GOT3 (cell line): ENCODE measurements around the gene TMEM219.

Source experiments
- DNase-seq: peaks from one replicate; lab custom pipeline; 2025; ENCODE audit warnings: mixed read lengths; lab: John Stamatoyannopoulos, UW

TMEM219 gene

DNA sequence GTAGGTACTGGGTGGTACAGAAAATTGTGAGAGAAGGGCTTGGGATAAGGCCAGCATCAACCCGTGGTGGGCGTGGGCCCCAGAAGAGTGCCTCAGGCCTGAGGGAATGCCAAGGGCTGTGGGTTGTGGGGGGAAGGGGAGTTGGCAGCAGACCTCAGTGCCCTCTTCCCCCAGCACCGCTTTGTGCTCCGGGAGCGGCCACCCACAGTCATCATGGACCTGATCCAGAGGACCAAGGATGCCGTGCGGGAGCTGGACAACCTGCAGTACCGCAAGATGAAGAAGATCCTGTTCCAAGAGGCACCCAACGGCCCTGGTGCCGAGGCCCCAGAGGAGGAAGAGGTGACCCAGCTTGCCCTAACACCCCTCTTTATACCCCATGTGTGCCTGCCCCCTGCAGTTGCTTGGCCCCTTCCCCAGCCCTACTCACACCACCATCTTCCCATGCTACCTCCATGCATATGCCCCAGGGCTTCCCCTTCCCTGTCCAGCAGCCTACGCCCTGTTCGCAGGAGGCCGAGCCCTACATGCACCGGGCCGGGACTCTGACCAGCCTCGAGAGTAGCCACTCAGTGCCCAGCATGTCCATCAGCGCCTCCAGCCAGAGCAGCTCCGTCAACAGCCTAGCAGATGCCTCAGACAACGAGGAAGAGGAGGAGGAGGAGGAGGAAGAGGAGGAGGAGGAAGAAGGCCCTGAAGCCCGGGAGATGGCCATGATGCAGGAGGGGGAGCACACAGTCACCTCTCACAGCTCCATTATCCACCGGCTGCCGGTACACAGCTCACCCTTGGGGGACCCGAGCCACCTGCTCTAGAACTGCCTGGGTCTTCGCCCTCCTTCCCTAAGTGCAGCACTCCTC lies 20.9 kb downstream of the TMEM219 start:
- no peak for DNase-seq

DNA sequence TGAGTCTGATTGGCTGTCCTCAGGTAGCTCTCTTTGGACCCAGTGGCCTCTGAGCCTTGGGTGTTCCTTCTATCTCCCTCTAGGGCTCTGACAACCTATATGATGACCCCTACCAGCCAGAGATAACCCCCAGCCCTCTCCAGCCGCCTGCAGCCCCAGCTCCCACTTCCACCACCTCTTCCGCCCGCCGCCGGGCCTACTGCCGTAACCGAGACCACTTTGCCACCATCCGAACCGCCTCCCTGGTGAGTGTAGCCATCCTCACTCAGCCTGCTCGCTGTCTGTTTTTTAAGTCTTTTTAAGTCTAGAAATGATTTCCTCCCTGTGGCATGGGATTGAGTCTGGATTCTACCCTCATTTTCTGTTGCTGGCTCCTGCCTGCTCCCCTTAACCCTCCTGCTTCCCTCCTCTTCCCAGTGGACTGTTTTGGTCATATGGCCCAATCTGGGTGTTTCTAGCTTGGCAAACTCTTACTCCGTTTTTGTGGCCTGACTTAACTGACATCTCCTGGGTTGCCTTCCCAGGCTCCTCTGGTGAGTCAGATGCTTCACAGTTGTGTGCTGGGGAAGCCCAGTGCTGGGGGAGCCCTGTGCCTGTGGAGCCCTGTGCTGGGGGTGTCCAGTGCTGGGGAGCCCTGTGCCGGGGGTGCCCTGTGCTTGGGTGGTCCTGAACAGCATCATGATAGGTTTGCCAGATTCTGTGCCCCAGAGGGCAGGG lies 21.7 kb downstream of the TMEM219 start:
- DNase-seq: no peak

DNA sequence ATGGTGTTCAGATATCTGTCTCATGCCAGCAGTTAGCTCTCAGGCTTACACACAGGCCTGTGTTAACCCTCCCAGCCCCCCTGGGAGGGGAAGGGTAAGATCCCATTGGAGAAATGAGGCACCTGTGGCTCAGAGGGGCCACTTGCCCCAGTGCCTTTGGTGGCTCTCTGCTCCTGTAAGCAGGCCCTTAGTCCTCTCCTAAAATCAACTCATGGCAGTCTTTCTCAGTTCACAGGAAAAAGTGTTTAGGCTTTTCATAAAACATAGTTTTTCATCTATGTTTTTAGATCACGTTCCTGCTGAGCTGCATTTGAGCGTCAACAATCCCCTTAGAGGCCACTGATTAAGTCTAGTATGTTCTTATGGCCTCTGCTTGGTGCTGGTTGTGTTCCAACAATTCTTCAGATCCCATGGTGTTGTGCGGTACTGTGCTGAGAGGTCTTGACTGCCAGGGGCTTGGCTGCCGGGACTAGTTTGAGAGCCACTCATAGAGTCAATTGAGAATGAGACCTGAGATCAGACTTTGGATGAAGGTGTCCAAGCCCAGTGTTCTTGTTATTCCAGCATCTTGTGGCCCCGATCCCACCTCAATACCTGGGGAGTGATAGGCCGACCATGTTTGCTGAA lies 22.4 kb downstream of the TMEM219 start:
- DNase-seq: no peak

DNA sequence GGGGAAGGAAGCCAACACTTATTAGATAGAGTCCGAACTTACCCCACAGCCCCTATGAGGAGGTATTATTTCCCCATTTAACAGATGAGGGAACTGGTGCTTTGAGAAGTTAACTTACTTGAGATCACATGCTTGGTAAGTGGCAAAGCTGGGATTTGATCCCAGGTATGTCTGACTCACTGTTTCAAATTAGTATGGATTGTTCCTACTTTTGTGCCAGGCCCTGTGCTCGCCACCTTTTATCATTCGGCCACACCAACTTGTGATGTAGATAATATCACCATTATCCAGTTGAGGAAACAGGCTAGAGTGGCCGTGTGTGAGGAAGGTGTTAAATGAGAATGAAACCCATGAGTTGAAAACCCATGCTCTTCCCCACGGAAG lies 22.9 kb downstream of the TMEM219 start:
- DNase-seq: no peak

DNA sequence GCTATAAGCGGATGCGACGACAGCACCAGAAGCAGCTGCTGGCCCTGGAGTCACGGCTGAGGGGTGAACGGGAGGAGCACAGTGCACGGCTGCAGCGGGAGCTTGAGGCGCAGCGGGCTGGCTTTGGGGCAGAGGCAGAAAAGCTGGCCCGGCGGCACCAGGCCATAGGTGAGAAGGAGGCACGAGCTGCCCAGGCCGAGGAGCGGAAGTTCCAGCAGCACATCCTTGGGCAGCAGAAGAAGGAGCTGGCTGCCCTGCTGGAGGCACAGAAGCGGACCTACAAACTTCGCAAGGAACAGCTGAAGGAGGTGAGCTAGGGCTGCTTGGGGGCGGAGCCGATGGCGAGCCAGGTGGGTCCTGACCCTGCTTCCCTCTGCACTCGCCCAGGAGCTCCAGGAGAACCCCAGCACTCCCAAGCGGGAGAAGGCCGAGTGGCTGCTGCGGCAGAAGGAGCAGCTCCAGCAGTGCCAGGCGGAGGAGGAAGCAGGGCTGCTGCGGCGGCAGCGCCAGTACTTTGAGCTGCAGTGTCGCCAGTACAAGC lies 23.5 kb downstream of the TMEM219 start:
- no peak for DNase-seq

DNA sequence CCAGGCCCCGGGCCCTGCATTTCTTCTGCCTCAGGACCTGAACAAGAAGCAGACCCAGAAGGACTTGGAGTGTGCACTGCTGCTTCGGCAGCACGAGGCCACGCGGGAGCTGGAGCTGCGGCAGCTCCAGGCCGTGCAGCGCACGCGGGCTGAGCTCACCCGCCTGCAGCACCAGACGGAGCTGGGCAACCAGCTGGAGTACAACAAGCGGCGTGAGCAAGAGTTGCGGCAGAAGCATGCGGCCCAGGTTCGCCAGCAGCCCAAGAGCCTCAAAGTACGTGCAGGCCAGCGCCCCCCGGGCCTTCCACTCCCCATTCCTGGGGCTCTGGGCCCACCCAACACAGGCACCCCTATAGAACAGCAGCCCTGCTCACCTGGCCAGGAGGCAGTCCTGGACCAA lies 24.4 kb downstream of the TMEM219 start:
- no peak for DNase-seq

DNA sequence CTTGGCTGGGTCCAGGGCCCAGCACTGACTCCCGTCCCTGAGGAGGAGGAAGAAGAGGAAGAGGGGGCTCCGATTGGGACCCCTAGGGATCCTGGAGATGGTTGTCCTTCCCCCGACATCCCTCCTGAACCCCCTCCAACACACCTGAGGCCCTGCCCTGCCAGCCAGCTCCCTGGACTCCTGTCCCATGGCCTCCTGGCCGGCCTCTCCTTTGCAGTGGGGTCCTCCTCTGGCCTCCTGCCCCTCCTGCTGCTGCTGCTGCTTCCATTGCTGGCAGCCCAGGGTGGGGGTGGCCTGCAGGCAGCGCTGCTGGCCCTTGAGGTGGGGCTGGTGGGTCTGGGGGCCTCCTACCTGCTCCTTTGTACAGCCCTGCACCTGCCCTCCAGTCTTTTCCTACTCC lies 25.1 kb downstream of the TMEM219 start:
- no peak for DNase-seq

DNA sequence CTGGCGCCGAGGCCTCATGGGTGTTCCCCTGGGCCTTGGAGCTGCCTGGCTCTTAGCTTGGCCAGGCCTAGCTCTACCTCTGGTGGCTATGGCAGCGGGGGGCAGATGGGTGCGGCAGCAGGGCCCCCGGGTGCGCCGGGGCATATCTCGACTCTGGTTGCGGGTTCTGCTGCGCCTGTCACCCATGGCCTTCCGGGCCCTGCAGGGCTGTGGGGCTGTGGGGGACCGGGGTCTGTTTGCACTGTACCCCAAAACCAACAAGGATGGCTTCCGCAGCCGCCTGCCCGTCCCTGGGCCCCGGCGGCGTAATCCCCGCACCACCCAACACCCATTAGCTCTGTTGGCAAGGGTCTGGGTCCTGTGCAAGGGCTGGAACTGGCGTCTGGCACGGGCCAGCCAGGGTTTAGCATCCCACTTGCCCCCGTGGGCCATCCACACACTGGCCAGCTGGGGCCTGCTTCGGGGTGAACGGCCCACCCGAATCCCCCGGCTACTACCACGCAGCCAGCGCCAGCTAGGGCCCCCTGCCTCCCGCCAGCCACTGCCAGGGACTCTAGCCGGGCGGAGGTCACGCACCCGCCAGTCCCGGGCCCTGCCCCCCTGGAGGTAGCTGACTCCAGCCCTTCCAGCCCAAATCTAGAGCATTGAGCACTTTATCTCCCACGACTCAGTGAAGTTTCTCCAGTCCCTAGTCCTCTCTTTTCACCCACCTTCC lies 25.6 kb downstream of the TMEM219 start:
- DNase-seq: no peak

DNA sequence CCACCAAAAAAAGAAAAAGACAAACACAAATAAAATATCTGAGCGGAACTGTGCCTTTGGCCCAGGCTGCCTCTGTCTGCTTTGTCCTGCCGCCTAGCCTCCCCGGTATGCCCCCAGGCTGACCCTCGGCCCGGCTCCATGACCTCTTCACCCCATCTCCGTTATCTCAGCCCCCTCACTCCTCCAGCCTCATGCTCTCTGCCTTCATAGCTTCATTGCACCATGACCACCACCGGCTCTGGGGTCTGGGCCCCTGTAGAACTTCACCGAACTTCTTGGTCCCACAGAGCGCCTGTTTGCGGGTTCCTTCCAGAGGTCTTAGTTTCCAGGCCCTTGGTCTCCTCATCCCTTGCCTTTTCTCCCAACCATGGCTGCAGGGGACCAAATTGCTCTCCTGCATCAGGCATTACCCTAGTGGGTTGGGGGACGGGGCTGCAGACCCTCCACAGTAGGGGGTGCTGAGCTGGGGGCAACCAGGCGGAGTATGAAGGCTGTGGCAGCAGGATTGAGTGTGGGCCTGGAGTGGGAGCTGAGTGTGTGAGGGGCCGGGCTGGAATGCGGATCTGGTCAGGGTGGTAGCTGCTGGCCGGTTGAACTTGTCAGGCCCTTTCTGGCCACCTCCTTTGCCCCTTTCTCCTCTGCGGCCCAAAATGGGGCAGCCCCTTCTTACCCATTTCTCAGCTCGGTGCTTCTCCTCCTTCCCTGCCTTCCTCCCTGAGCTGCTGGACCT lies 26.6 kb downstream of the TMEM219 start:
- no peak for DNase-seq

DNA sequence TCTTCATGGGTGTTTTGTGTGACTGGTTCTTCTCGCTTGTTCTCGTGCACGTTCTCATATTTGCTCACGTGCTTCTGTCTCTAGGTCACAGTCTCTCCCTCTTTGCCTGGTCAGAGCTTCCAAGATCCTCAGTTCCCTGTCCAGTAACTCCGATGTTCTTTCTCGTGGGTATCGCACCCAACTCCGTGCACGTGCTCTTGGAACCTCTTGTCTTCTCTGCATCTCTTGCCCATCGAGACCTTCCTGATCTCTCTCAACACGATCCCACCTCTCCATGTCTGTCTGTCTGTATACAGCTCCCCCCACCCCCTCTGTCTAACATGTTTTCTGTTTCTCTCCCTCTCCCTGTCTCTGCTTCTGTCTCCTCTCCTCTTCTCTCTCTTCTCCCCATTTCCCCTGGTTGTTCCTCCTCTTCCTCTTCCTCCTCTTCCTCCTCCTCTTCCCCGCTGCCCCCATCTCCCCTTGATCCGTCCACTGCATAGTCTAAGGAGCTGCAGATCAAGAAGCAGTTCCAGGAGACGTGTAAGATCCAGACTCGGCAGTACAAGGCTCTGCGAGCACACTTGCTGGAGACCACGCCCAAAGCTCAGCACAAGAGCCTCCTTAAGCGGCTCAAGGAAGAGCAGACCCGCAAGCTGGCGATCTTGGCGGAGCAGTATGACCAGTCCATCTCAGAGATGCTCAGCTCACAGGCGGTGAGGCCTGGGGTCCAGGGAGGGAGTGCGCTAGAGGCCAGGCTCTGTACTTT lies 27.4 kb downstream of the TMEM219 start:
- no peak for DNase-seq

DNA sequence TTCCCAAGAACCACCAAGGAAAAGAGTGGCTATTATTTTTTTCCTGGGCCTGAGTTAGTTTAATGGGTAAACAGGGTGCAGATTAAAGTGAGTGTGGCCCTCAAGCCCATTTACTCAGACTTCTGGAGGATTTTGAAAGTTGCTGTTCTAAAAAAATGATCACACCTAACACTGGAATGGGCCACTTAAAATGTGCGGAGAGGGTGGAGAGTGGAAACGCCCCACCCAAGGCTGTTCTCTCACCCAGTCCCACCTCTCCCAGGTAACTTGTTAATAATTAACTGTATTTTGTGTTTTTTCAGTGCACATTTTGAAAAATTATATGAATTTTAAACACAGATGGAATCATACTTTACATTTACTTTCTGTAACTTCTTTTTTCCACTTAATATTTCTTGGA lies 28.2 kb downstream of the TMEM219 start:
- no peak for DNase-seq

DNA sequence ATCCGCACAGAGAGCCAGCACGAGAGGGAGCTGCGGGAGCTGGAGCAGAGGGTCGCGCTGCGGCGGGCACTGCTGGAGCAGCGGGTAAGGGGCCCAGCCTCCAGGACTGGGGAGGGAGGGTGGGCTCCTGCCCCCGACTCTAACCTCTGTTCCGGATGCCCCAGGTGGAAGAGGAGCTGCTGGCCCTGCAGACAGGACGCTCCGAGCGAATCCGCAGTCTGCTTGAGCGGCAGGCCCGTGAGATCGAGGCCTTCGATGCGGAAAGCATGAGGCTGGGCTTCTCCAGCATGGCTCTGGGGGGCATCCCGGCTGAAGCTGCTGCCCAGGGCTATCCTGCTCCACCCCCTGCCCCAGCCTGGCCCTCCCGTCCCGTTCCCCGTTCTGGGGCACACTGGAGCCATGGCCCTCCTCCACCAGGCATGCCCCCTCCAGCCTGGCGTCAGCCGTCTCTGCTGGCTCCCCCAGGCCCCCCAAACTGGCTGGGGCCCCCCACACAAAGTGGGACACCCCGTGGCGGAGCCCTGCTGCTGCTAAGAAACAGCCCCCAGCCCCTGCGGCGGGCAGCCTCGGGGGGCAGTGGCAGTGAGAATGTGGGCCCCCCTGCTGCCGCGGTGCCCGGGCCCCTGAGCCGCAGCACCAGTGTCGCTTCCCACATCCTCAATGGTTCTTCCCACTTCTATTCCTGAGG lies 29.1 kb downstream of the TMEM219 start:
- DNase-seq: no peak

DNA sequence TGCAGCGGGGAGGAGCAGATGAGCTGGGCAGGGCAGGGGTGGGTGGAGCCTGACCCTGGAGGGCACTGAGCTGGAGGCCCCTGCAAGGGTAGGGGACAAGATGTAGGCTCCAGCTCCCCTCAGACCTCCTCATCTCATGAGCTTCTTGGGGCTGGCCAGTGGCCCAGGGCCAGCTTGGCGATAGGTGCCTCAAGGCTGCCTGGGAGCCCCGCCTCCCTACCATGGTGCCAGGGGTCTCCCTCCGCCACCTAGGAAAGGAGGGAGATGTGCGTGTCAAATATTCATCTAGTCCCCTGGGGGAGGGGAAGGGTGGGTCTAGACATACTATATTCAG lies 29.7 kb downstream of the TMEM219 start:
- no peak for DNase-seq

DNA sequence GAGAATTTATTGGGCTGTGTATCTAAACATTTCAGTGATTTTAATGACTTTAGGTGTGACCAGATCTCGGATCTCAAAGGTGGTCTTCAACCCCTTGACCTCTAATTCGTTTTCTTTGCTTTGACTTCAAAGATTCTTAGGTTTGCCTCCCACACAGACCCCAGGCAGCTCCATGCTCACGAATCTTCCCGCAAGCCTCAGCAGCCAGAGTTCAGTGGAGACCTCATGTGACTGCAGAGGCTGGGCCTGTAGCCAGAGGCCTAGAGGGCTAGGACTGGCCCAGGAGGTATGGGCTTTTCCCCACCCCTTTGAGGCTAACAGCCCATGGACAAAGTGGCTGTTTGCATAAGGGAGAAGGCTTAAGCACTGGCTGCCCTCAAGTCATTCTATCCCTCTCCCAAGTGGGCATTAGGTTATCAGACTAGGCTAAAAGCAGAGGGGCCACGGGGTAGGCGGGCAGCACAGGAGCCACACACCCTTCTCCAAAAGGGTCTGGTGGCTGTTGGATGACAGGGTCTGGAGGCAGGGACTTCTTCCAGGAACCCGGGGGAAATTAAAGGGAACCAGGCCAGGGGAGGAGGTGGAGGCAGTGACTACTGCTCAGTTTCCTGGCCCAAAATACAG lies 30.6 kb downstream of the TMEM219 start:
- no peak for DNase-seq

DNA sequence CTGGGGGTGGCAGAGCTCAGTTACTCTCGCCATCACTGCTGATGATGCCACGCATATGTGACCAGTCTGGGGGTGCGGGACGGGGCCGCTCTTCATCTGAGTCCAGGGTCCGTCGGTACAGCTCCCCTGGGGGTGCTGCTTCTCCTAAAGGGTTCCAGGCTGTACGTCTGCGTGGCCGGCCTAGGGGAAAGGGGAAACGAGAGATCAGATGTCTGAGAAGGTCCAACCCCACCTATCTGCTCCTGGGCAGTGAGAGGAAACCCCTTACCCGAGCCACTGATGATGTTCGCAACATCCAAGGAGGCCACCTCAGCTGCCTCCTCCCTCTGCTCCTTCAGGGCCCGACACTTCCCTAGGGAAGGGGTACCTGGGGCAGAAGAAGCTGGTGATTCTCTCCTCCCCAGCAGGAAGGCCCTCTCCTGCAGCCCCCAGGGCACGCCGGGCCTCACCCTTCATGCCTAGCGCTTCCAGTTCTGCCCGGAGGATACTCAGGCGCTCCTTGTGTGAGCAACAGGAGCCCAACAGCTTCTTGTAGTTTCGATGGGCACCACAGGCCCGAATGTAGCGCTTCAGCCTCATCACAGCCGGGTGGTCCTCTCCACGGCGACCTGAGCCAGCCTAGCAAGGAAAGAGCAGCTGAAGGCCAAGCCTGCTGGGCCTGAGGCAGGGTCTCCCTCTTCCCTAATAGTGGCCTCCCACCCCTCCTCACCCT lies 31.5 kb downstream of the TMEM219 start:
- no peak for DNase-seq

DNA sequence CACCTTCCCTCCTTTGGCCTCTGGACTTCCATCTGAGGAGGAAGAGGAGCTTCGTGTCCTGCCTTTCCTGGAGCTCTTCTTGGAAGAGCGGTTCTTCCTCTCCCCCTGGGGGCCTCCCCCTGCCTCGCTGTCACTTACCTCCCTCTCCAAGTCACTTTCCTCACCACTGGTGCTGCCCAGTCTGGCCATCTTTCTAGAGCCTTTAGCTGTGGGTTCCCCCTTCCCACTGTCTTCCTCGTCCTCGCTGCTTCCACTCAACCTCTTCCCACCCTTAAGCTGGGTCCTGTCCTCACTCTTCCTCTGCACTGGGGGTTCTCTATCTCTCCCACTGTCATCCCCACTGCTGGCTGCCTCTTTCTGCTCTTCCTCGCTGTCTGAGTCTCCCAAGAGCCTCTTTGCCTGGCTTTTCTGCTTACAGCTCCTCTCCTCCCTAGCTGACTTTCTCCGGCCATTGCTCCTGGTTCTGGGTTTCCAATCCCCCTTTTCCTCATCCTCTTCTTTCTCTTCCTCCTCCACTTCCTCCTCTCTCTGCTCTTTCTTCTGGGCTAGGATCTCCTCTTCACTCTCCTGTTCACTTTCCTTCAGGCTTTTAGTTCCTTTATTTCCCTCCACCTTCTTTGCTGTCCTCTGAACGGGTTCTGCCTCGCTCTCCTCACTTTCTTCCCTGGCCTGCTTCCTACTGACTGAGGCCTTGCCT lies 32.2 kb downstream of the TMEM219 start:
- DNase-seq: no peak

DNA sequence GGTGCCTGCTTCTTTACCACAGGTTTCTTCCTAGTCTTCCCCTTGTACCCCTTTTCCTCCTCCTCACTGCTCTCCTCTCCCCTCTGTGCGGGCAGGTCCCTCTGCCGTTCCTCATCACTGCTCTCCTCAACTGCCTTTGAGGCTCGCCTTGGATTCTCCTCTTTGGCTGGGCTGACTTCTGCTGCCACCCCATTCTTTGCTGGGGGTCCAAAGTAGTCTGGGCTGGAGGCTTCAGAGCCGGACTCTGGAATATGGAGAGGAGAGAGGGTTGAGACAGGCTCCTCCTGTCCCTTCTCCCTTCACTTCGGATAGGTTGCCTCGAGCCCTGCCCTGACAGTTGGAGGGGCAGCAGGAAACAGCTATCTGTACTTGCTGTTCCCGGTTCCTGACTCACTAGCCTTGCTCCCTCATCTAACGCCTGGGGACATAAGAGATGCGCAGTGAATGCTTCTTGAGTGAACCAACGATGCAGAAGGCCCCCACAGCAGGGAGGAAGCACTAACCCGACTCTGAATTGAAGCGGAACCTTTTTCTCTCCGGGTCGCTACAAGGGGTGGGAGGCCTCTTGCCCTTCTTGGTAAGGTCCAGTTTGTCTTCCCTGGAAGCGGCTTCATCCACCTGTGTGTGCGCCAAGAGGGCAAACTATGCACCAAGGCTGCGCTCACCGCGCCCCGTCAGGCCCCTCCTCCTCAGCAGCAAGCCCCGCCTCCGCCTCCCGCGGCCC lies 32.9 kb downstream of the TMEM219 start:
- peak; percentile 16 for DNase-seq
